ENCODE measurements around the gene GRID1.

The GRID1 gene

DNA sequence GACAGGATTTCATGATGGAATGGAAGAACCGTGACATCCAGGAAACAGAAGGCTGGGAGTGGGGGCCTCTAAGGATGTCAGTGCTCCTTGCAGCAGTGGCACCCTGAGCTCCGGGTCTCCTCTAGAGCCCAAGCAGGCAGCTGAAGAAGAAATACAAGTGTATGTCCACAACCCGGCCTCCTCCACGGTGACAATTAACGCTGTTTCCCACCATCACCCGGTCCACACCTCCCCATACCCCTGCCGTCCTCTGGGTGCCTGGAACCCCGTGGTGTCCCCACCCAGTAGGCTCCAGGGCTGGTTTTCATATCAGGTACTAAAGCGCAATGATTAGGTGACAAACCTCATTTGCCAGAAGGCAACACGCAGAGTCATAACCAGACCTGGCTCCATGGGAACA, 30.3 kb downstream of the GRID1 start:
- TF ChIP-seq, protein P1, sequence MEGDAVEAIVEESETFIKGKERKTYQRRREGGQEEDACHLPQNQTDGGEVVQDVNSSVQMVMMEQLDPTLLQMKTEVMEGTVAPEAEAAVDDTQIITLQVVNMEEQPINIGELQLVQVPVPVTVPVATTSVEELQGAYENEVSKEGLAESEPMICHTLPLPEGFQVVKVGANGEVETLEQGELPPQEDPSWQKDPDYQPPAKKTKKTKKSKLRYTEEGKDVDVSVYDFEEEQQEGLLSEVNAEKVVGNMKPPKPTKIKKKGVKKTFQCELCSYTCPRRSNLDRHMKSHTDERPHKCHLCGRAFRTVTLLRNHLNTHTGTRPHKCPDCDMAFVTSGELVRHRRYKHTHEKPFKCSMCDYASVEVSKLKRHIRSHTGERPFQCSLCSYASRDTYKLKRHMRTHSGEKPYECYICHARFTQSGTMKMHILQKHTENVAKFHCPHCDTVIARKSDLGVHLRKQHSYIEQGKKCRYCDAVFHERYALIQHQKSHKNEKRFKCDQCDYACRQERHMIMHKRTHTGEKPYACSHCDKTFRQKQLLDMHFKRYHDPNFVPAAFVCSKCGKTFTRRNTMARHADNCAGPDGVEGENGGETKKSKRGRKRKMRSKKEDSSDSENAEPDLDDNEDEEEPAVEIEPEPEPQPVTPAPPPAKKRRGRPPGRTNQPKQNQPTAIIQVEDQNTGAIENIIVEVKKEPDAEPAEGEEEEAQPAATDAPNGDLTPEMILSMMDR (IDR thresholded peaks at IDR 0.05), result no peak
- H3K27me3 ChIP-seq, result no peaks in the 10 kb centered on the region
- DNase-seq, result peak in 1 of 2 donors; percentile 47
- H3K36me3 ChIP-seq, result no peaks in the 10 kb centered on the region
- no peaks in the 10 kb centered on the region for H3K4me1 ChIP-seq
- intact Hi-C loops (cut with DNase I; ENCODE audit: low total_unique reads), result no loop called here
- H3K27ac ChIP-seq, result no peak overlapping the region
- H3K9me3 ChIP-seq, result no peaks in the 10 kb centered on the region
- H3K4me3 ChIP-seq, result no peak overlapping the region

DNA sequence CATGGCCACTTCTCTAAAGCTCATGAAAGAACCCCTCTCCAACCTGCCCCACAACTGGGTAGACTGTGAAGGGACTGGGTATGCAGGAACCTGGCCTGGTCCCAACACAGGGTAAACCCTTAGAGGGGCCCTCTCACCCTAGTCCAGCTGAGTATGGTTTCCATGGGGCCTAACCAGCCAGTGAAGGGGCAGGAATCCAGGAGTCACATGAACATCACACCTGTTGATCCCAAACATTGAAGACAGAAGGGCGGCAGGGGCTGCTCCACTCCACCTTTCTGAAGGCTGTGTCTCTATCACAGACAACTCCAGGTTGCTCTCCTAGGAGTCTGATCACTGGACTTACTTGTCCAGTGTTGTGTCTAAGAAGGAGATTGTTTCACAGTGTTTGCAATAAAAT, 30.8 kb downstream of the GRID1 start:
- Histone ChIP-seq H3K27me3 (no peaks in the 10 kb centered on the region), H3K4me1 (no peaks in the 10 kb centered on the region), H3K4me3 (no peak overlapping the region), H3K9me3 (no peaks in the 10 kb centered on the region), H3K36me3 (no peaks in the 10 kb centered on the region), H3K27ac (no peak overlapping the region)
- peak in 1 of 2 donors; percentile 33 for DNase-seq
- TF ChIP-seq, protein P1 (IDR thresholded peaks at IDR 0.05), result no peak
- intact Hi-C loops (cut with DNase I; ENCODE audit: low total_unique reads), result no loop called here

DNA sequence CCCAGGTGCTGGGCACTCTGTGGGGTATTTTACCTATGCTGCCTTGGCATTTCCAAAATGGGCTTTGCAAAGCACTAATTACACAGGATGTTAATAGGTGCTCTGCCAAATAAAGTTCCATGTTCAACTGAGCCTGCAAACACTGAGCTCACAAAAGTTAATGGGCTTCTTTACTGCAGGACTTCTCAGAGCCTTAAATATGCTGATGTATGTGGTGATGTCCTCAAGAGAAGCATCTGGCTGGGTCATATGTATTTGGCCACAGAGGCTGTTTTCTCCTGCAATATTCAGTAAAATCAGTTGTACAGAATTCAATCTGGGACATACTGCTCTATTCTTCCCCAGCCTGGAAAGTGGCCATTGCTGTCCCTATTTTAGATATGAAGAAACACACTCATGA, 31.3 kb downstream of the GRID1 start:
- H3K36me3 ChIP-seq, result no peaks in the 10 kb centered on the region
- H3K27me3 ChIP-seq, result no peaks in the 10 kb centered on the region
- H3K9me3 ChIP-seq, result no peaks in the 10 kb centered on the region
- intact Hi-C loops (cut with DNase I; ENCODE audit: low total_unique reads), result no loop called here
- no peak for DNase-seq
- no peaks in the 10 kb centered on the region for H3K4me1 ChIP-seq
- no peak overlapping the region for H3K4me3 ChIP-seq
- no peak overlapping the region for H3K27ac ChIP-seq
- TF ChIP-seq, protein P1 (IDR thresholded peaks at IDR 0.05), result no peak

DNA sequence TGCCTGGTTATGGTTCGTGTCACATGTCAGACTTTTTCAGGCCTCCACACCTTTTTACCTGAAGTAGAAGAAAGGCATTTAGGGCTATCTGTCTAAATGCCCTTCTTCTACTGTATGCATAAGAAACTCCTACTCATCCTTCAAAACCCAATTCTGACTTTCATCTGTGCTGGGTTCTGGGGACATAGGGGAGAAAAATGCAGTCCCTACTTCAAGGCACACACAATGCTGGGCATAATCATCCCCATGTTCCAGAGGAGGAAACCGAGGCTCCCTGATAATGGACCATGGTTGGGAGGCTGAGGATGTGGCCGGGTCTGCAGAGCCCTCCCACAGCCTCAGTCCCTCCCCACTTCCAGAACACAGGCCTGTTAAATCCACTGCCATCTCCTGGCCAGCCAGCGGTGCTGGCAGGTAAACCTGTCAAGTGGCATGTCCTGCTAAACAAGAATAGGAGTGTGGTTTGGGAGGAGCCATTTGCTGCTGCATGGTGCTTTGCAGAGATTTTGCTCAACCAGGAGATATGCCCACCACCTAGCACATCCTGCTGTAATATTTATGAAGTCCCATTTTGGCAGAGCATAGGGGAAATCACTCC, 32.0 kb downstream of the GRID1 start:
- H3K4me1 ChIP-seq, result no peaks in the 10 kb centered on the region
- H3K36me3 ChIP-seq, result no peaks in the 10 kb centered on the region
- TF ChIP-seq, protein P1 (IDR thresholded peaks at IDR 0.05), result no peak
- no peak for DNase-seq
- intact Hi-C loops (cut with DNase I; ENCODE audit: low total_unique reads), result no loop called here
- H3K27me3 ChIP-seq, result no peaks in the 10 kb centered on the region
- no peak overlapping the region for H3K27ac ChIP-seq
- no peaks in the 10 kb centered on the region for H3K9me3 ChIP-seq
- H3K4me3 ChIP-seq, result no peak overlapping the region

DNA sequence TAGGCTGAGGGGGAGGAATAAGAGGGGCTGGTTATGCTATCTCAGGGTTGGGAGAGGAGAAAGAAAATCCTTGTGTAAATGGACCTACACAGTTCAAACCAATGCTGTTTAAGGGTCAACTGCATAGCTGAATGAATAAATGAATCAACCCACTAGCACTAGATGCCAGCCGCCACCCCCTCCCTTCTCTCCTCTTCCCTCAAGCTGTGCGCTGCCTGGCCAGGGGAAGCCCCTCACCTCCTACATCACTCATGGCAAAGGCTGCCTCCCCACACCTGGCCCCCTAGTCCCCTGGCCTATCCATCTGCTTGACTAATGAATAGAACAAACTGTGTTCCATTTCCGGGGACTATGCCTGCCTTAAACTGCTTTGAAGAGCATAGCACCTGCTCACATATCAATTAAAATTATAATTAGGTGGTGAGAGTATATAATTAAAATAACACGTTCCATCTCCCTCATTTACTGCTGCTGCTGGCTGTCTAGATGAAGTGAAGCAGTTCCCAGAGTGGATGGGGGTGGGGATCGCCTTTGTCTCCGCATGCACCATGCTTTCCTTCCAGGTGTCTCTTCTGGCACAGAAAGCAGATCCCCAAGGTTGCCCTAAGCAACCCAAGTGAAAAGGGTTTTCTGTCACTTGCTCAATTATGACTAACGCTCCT, 32.6 kb downstream of the GRID1 start:
- intact Hi-C loops (cut with DNase I; ENCODE audit: low total_unique reads), result no loop called here
- H3K27ac ChIP-seq, result no peak overlapping the region

More for the DNA sequence above, 32.6 kb downstream of the GRID1 start:
- DNase-seq, result no peak
- Histone ChIP-seq H3K9me3 (no peaks in the 10 kb centered on the region), H3K36me3 (no peaks in the 10 kb centered on the region), H3K4me3 (no peak overlapping the region), H3K27me3 (no peaks in the 10 kb centered on the region), H3K4me1 (no peaks in the 10 kb centered on the region)
- TF ChIP-seq, protein P1 (IDR thresholded peaks at IDR 0.05), result no peak
